ENCODE results near the gene EXOC4.

DNA sequence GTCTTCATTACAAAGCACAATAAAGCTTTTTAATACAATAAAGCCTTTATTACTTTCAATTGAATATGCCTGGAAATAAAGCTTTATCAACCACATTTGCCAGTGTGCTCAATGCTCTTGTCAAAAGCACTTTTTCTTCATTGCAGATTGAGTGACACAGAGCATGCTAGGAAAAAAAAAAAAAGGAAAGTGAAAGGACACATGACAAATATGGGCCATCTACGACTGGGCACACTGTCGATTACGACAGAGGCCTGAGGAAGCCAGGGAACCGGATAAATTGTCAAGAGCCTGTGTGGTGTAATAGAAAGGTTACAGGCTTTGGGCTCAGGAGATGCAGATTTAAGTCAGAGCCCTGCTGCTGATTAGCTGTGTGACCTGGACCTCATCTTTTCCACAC lies 789.4 kb downstream of the EXOC4 start:
- no peak for TF ChIP-seq EZH2 (IDR thresholded peaks at IDR 0.05)
- TF ChIP-seq POLR2AphosphoS5 (IDR thresholded peaks at IDR 0.05; ENCODE audit: borderline replicate concordance, low read depth, low read length): no peak
- no peak for TF ChIP-seq FOXP2 (optimal IDR thresholded peaks at IDR 0.05; ENCODE audit: control extremely low read depth, extremely low read length, insufficient read depth)

Measured in SK-N-MC (cell line).